DMS 273 treated with DMSO at 0.1 percent for 48 hours (cell line): ENCODE results near the gene FAM193A.
"Not testable (repeated sequence)": the region's sequence is repeated elsewhere in the genome, so short reads cannot be mapped to it uniquely, and the experiment has no call there.

Source experiments
- DNase-seq: peaks from one replicate; lab custom pipeline; 2025; lab: John Stamatoyannopoulos, UW

FAM193A gene, protein sequence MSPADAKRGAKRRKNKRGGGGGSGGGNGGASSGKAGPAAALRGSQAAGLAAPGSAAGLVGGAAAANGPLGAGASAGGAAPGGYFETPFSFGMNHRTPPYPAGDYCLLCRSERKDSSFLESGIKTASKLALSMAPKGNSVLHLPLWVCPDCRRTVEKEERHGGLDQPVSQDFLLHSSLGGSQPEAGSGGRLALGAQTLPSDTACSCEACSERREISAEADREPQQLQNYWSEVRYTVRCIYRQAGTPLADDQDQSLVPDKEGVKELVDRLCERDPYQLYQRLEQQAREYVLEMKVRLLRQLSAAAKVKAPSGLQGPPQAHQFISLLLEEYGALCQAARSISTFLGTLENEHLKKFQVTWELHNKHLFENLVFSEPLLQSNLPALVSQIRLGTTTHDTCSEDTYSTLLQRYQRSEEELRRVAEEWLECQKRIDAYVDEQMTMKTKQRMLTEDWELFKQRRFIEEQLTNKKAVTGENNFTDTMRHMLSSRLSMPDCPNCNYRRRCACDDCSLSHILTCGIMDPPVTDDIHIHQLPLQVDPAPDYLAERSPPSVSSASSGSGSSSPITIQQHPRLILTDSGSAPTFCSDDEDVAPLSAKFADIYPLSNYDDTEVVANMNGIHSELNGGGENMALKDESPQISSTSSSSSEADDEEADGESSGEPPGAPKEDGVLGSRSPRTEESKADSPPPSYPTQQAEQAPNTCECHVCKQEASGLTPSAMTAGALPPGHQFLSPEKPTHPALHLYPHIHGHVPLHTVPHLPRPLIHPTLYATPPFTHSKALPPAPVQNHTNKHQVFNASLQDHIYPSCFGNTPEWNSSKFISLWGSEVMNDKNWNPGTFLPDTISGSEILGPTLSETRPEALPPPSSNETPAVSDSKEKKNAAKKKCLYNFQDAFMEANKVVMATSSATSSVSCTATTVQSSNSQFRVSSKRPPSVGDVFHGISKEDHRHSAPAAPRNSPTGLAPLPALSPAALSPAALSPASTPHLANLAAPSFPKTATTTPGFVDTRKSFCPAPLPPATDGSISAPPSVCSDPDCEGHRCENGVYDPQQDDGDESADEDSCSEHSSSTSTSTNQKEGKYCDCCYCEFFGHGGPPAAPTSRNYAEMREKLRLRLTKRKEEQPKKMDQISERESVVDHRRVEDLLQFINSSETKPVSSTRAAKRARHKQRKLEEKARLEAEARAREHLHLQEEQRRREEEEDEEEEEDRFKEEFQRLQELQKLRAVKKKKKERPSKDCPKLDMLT (N-terminal part only)

GRCh38 chr4:2536193-2537010 is at the start of gene FAM193A:
FAM193A (plus strand) TSS chr4:2536647; CDS start chr4:2536916, 269 bp downstream.
- DNase-seq, result peak; percentile 92

GRCh38 chr4:2486981-2487380 is 49.5 kb upstream of the FAM193A start:
- DNase-seq, result no peak

DNA sequence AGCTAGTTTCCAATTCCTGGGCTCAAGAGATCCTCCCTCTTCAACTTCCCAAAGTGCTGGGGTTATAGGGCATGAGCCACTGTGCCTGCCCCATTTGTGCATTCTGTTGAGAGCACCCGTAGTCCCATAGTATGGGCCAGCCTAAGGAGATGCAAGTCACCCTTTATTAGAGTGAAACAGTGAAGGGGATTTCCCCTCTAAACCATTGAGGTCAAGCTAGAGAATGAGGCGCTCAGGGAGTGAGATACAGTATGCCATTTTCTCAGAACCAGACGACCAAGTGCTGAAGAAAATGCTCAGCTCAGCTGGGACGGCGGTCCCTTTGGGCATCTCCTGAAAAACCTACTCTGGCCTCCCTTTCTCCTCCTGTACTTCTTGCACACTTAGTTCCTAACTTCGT is 48.8 kb upstream of the FAM193A start:
- DNase-seq, result no peak

DNA sequence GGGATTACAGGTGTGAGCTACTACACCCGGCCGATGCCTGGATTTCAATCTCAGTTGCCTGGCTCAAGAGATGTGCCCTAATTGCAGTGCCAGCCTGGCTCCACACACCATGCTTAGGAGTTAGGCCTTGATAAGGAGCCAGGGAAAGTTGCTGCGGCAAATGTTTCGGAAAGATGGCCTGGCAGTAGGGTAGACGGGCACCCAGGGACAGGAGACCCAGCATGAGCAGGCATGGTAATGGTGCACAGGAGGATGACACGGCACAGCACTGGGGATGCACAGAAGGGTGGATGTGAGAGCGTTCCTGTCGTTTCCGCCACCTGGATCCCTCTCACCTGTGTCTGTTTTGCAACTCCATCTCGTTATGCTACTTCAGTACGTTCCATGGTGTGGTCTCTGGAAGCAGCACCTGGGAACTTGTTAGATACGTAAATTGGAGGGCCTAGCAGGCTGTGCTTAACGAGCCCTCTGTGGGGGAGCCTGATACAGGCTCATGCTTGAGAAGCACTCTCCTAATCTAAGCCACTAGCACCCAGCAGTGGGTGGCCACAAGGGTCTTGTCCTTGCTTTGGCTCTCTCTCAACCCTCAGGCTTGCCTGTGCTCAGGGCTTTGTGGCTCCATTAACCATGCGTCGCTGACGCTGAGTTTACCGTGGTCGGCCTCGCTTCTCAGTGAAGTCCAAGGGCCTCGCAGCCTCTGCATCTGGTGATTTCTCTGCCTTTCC is 47.2 kb upstream of the FAM193A start:
- no peak for DNase-seq

DNA sequence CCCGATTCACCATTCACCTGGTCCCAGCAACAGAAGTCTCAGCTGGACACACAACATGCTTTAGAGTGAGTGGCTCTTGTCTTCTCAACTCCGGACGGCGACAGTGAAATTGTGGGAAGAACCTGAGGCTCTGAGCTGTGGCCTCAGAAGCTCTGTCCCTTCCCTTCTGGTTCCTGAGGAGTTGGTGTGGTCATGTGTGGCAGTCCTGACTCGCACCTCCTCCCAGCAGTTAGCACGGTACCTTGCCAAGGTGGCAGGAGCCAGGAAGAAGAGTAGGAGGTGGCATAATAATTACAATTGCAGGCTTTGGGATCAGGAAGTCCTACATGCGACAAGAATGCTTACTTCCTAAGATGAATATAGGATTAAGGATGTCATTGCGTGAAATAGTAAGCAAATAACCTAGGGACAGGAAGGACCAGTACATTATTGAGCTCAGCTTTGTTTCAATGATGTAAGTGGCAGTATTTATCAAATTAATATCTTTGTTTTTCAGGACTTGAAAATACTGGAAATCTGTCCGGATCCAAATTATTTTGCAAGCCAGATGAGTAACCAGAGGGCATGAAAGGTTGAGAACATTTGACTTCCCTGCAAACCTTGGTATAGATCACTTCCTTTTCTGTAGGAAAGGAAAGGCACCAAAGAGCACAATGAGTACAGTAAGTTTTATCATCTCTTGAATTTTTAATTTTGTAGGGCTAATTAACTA is 46.5 kb upstream of the FAM193A start:
- no peak for DNase-seq

- DNase-seq, result no peak
Measured at GRCh38 chr4:2492970-2493369, 43.5 kb upstream of the FAM193A start.

DNA sequence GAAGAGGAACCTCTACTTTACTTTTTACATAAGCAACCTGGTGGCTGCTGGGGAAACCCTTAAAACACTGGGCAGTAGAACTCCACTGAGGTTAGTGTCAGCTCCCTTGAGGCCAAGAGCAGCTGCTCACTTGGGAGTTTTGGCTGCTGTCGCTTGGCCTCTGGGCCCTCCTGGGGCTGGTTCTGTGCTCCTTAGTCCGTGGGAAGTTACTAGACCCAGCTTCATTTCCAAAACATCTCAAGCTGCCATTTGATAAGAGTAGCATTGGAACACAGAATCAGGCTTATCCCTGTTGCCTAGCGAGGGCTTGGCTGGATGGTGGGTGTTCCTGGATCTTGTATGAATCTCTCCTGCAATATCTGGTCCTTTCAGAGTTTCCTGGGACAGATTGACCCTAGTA is 41.5 kb upstream of the FAM193A start:
- no peak for DNase-seq

DNA sequence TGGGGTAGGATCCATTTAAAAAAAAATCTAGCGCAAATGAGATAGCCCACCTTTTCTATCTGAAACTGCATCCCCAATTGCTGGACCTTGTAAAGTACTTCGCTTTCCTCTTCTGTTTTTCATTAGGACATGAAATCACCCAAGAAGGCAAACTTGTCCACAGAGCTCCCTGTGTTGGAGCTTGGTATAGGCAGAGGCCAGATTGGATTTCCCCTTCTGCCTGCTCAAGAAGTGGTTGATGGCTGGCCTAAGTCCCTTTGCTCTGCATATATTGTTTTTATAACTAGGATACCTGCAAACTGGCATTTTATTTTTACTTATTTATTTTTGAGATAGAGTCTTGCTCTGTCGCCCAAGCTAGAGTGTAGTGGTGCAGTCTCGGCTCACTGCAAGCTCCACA is 39.1 kb upstream of the FAM193A start:
- DNase-seq, result no peak

GRCh38 chr4:2497931-2498330 is 38.5 kb upstream of the FAM193A start:
- no peak for DNase-seq

GRCh38 chr4:2500547-2500946 is 35.9 kb upstream of the FAM193A start:
- DNase-seq, result no peak

GRCh38 chr4:2501034-2501594 is 35.3 kb upstream of the FAM193A start:
- no peak for DNase-seq

DNA sequence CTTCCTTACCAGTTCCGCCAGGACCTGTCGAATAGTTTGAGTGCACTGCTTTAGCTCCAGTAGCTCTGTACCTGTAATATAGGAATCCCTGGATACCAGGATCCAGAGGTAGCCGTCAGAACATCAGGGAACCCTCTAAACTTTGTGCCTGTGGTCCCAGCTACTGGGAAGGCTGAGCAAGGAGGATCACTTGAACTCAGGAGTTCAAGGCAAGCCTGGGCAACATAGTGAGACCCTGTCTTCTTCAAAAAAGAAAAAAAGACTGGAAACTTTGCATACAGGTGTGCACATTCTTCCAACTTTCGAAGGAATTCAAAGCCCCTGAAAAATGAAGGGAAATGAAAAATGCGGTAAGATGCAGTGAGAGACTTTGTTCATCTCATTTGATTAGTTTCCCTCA is 32.6 kb upstream of the FAM193A start:
- DNase-seq, result no peak

DNA sequence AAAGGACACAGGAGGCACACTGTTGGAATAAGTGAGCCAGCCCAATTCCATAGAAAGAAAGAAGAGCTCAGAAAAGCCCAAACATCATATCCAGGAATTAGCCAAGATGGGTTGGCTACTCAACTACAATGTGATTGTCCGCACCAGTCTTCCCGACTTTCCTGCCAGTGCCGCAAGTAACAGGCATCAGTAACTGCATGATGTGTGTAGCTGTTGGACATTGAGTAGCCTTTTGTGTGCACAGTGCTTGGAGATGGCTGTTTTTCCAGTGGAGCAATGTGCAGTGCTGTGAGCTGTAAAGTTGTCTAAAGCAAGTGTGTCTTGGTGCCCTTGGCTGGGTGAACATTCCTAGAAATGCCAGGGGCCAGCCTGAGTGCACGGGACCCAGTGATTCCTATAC is 29.2 kb upstream of the FAM193A start:
- DNase-seq, result no peak

DNA sequence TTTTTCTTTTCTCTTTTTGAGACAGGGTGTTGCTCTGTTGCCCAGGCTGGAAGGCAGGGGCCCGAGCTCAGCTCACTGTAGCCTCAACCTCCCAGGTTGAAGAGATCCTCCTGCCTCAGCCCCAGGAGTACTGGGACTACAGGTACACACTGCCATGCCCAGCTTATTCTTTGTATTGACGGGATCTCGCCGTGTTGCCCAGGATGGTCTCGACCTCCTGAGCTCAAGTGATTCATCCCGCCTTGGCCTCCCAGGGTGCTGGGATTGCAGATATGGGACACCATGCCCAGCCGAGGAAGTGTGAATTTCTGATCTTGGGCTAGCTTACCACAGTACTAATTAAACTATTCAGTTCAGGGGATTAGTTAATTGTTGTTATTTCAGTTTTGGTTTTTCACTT is 28.6 kb upstream of the FAM193A start:
- DNase-seq, result no peak

DNA sequence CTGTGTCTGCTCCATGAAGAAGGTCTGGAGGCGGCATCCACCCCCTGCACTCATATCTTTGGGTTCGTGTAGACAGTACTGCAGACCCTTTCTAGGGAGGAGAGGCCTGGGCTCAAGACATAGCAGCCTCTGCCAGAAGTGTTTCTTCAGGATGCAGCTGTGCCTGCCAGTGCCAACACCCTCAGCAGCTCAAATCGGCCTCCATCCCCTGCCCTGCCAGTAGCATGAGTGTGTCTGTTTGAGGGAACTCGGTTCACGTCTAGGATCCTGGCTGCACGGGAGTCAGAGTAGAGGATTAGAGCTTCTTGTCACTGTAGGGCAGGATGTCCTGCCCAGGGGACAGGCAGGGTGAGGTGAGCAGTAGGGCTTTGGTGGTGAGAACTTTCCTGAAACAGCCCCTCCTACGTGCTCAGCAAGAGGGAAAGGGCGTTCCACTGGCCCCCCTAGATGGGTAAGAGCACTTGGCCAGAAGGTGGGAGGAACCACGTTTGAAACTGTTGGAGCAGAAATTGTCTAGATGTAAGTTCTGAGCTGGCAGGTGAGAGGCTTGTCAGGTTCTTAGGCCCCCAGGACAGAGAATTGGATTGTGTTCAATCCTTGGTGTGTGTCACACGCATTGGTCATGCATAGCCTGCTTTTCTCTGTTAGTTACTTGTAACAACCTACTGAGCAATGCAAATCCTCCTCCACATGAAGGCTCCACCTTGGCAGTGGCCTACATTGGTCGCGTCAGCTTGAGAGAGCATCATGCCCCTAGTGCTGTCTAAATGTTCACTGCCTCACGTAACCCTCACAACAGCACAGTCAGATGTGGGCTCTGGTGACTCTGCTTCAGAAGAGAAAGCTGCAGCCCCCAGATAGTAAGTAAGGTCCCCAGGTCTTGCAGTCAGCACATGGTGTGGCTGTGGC is 25.8 kb upstream of the FAM193A start:
- no peak for DNase-seq

DNA sequence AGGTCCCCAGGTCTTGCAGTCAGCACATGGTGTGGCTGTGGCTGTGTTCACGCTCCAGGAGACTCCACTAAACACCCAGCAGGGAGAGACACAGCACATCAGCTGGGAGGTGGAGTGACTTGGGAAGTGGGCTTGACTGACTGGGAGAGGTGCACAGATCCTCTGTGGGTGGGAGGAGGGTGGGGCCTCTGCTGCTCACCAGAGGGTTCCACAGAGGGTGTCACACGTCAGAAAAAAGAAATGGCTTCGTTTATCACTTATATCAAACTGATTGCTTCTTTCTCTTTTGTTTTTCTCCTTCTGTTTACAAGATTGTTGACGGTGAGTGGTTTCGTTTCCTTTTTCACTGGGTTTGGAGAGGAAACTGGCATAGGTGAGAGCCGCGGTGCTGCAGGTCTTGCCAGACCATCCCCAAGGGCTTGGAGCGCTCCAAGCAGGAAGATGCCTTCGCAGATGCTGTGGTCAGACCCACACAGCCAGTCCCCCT is 24.8 kb upstream of the FAM193A start:
- DNase-seq, result no peak

DNA sequence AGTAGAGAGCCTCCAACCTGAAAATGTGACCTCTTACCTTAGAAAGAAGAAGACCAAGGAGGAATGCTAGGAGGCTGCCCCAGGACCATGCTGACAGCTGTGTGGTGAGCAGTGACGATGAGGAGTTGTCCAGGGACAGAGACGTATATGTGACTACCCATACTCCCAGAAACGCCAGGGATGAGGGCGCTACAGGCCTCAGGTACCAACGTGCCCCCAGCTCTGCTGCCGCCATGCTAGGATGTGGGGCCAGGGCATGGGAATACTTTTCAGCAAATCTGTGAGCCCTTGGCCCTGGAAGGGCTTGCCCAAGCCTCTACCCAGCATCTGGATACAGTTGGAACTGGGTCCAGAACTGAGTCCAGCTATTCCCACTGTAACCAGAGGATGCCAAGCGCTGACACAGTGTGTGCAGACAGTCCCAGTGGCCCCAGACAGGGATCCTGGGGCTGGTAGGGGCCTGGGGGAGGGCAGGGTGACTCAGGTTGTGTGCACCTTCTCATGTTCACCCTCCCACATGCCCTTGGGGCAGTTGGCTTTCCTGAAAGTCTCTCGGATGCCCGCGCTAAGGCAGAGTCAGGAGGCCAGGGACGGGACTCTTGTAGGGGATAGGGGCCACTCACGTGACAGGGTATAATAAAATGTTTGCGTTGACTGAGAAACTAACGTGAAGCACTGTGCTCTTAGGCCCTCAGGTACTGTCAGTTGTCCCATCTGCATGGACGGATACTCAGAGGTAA is 23.9 kb upstream of the FAM193A start:
- DNase-seq, result no peak

GRCh38 chr4:2514193-2514592 is 22.3 kb upstream of the FAM193A start:
- not testable (repeated sequence) for DNase-seq
